GM23248 (cell line): ENCODE measurements around the gene NCL. TPM values are rescaled to one million over a fixed set of nuclear protein-coding genes. Genes with fewer than 3 reads are reported as not detected.

Experiments
- DNase-seq: peaks from one replicate; pipeline ENCODE4 v3.0.0-alpha.2; 2015
- H2AFZ ChIP-seq: fragments of 200-600 bp; sonication (generic); 2 replicates; pipeline ENCODE4 v1.6.1; 2016; ENCODE audit warnings: antibody characterized with exemption
- H3F3A ChIP-seq: fragments of 200-600 bp; sonication (generic); 2 replicates; pipeline ENCODE4 v1.6.1; 2016; ENCODE audit warnings: mild to moderate bottlenecking, antibody characterized with exemption, mixed run types; ENCODE audit not compliant: insufficient read depth
- H3K27ac ChIP-seq: fragments of 200-600 bp; sonication (generic); 2 replicates; pipeline ENCODE4 v1.5.1; 2016; ENCODE audit warnings: mild to moderate bottlenecking
- H3K27me3 ChIP-seq: fragments of 200-600 bp; sonication (generic); replicated peaks from 2 replicates; pipeline ENCODE4 v1.6.1; 2016; ENCODE audit warnings: mild to moderate bottlenecking; ENCODE audit not compliant: insufficient read depth
- H3K36me3 ChIP-seq: fragments of 200-600 bp; sonication (generic); 2 replicates; pipeline ENCODE4 v1.6.1; 2016; ENCODE audit warnings: low read depth, mild to moderate bottlenecking
- H3K4me1 ChIP-seq: fragments of 200-600 bp; sonication (generic); 2 replicates; pipeline ENCODE4 v1.6.1; 2016; ENCODE audit warnings: mild to moderate bottlenecking; ENCODE audit not compliant: insufficient read depth
- H3K4me2 ChIP-seq: fragments of 200-600 bp; sonication (generic); one replicate; pipeline ENCODE4 v1.6.1; 2016; ENCODE audit warnings: mild to moderate bottlenecking; ENCODE audit not compliant: unreplicated experiment
- H3K4me3 ChIP-seq: fragments of 200-600 bp; sonication (generic); 2 replicates; pipeline ENCODE4 v1.5.1; 2016; ENCODE audit warnings: mild to moderate bottlenecking
- H3K79me2 ChIP-seq: fragments of 200-600 bp; sonication (generic); 2 replicates; pipeline ENCODE4 v1.6.1; 2016; ENCODE audit warnings: mild to moderate bottlenecking; ENCODE audit not compliant: insufficient read depth
- H3K9ac ChIP-seq: fragments of 200-600 bp; sonication (generic); 2 replicates; pipeline ENCODE4 v1.6.1; 2016; ENCODE audit warnings: mild to moderate bottlenecking
- H3K9me2 ChIP-seq: fragments of 200-600 bp; sonication (generic); 2 replicates; pipeline ENCODE4 v1.6.1; 2016; ENCODE audit warnings: mixed run types, mild to moderate bottlenecking, moderate library complexity; ENCODE audit not compliant: insufficient read depth
- H3K9me3 ChIP-seq: fragments of 200-600 bp; sonication (generic); one replicate; pipeline ENCODE4 v1.6.1; 2017; ENCODE audit warnings: low read depth
- H4K20me1 ChIP-seq: fragments of 200-600 bp; sonication (generic); 2 replicates; pipeline ENCODE4 v1.6.0; 2016; ENCODE audit not compliant: insufficient read depth
- EZH2 ChIP-seq: fragments of 200-600 bp; sonication (generic); IDR thresholded peaks from 2 replicates; pipeline ENCODE4 v1.6.1; 2018; ENCODE audit warnings: antibody characterized with exemption, mild to moderate bottlenecking; ENCODE audit not compliant: insufficient read depth, poor library complexity, severe bottlenecking
- EZH2phosphoT487 ChIP-seq: fragments of 200-600 bp; sonication (generic); IDR thresholded peaks from 2 replicates; pipeline ENCODE4 v1.6.1; 2018; ENCODE audit warnings: antibody characterized with exemption, moderate library complexity, mild to moderate bottlenecking, low read depth; ENCODE audit not compliant: insufficient read depth
- WGBS, 2 experiments: methylation state at CpG; one replicate each; pipeline ENCODE4 v1.1.6; 2015 to 2017; ENCODE audit warnings: low lambda C conversion rate in 2 of 2, low coverage in 1 of 2; ENCODE audit errors: missing lambda C conversion rate in 2 of 2; 5-methylcytosine and 5-hydroxymethylcytosine counted together
- in situ Hi-C: fragments of 300-500 bp; cut with MboI; formaldehyde crosslinking; loops from 2 replicates; pipeline ENCODE4 v1.15.0; 2020
- polyA plus RNA-seq: library from polyadenylated mRNA; unstranded; fragments of >200 nt; fragmentation: Nextera tagmentation; extraction: Ambion mirVana; gene quantifications from 2 replicates; pipeline ENCODE4 v1.2.1, GENCODE V29; 2016
- total RNA-seq: library from RNA; depleted of rRNA; stranded (reverse); fragments of >200 nt; shearing (Covaris generic); gene quantifications from 2 replicates; pipeline ENCODE4 v1.2.3, GENCODE V29; 2014

The NCL gene
- total and polyA plus RNA-seq, 2 experiments from 2014 or later, result 147 to 412 TPM

DNA sequence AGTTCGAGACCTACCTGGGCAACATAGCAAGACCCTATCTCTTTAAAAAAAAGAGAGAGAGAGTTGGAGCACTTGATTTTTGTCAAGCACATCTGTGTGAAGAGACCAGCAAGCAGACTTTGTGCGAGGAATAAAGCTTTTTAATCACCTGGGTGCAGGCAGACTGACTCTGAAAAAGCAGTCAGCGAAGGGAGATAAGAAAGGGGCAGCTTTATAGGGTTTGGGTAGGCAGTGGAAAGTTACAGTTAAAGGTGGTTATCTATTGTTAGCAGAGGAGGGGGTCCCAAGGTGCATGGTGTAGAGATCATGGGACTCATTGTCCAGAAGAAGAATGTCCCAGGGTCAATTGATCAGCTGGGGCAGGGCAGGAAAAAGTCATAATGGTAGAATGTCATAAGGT lies 34.4 kb downstream of the NCL start:
- DNase-seq, result no peak
- H3K36me3 ChIP-seq, result no peaks in the 10 kb centered on the region
- H3K27ac ChIP-seq, result no peak overlapping the region
- no peaks in the 10 kb centered on the region for H3K9me2 ChIP-seq
- no peaks in the 10 kb centered on the region for H3K4me1 ChIP-seq
- H3K9me3 ChIP-seq, result no peaks in the 10 kb centered on the region
- WGBS, 2 experiments, result 39% methylated on average over 3 of the region's 3 CpGs
- H3F3A ChIP-seq, result no peaks in the 10 kb centered on the region
- no peaks in the 10 kb centered on the region for H3K27me3 ChIP-seq
- TF ChIP-seq EZH2 (no peak), EZH2phosphoT487 (no peak)
- in situ Hi-C loops, result no loop called here
- no peak overlapping the region for H3K4me3 ChIP-seq
- no peaks in the 10 kb centered on the region for H3K79me2 ChIP-seq
- H3K4me2 ChIP-seq, result no peak overlapping the region
- H3K9ac ChIP-seq, result no peak overlapping the region
- H2AFZ ChIP-seq, result no peak overlapping the region
- no peaks in the 10 kb centered on the region for H4K20me1 ChIP-seq

- Histone ChIP-seq H3K36me3 (no peaks in the 10 kb centered on the region), H3K4me2 (no peak overlapping the region), H4K20me1 (no peaks in the 10 kb centered on the region), H3K9ac (no peak overlapping the region), H3K4me3 (no peak overlapping the region), H3F3A (no peaks in the 10 kb centered on the region), H3K4me1 (no peaks in the 10 kb centered on the region), H3K27me3 (no peaks in the 10 kb centered on the region), H3K27ac (no peak overlapping the region), H3K9me3 (no peaks in the 10 kb centered on the region), H2AFZ (no peak overlapping the region), H3K79me2 (no peaks in the 10 kb centered on the region), H3K9me2 (no peaks in the 10 kb centered on the region)
- TF ChIP-seq EZH2phosphoT487, result no peak
- in situ Hi-C loops, result no loop called here
- no peak for DNase-seq
- WGBS, 2 experiments, result 33 to 38% methylated on average over 6 of the region's 6 CpGs
Measured at GRCh38 chr2:231429152-231429551, 35.1 kb downstream of the NCL start.

- Histone ChIP-seq H3K4me1 (no peaks in the 10 kb centered on the region), H3F3A (no peaks in the 10 kb centered on the region), H3K79me2 (no peaks in the 10 kb centered on the region), H3K9ac (no peak overlapping the region), H3K4me3 (no peak overlapping the region), H2AFZ (no peak overlapping the region), H3K9me2 (no peaks in the 10 kb centered on the region), H3K27ac (no peak overlapping the region), H3K27me3 (no peaks in the 10 kb centered on the region), H4K20me1 (no peaks in the 10 kb centered on the region), H3K9me3 (no peaks in the 10 kb centered on the region), H3K36me3 (no peaks in the 10 kb centered on the region), H3K4me2 (no peak overlapping the region)
- DNase-seq, result no peak
- 61 to 66% methylated on average over 3 of the region's 3 CpGs for WGBS, 2 experiments
- in situ Hi-C loops, result no loop called here
- TF ChIP-seq EZH2phosphoT487 (no peak), EZH2 (no peak)
Measured at GRCh38 chr2:231427116-231427515, 37.2 kb downstream of the NCL start.

DNA sequence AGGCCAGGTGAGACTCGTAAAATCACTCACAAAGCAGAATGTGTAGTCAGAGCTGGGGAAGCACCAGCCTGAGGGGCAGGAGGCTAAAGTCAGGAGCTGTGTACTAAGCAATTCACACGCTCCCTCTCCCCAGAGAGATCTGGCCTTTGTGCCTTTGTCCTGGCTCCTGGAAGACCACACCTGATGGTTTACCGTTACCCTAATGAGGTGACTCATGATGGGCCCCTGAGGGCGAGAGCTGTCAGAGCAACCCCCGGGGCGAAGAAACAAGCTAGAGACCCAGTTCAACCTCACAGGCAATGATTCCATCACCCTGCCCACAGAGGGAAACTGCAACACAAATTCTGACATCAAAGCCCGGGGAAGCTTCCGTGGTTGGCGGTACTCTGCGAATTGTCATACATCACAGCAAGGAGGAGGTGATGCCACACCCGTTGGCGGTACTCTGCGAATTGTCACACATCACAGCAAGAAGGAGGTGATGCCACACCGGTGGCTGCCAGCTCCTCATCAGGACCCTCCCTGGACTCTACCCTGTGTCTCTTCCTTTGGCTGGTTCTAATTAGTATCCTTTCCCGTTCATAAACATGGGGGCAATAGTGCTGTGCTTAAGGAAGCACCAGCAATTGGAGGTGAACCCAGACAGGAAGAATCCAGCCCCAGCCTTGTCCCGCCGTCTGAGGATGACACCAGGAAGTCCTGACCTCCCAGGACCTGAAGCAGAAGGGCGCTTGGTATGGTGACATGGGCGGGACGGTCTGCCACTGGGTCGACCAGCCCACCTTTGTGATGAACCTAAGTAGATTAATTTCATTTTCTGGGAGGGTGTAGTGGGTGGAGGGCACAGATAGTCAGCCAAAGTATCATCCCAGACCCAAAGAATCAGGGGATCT lies 38.2 kb downstream of the NCL start:
- Histone ChIP-seq H3K27ac (no peak overlapping the region), H3K79me2 (no peaks in the 10 kb centered on the region), H3K9me3 (no peaks in the 10 kb centered on the region), H3K36me3 (no peaks in the 10 kb centered on the region), H3K27me3 (no peaks in the 10 kb centered on the region), H3F3A (no peaks in the 10 kb centered on the region), H4K20me1 (no peaks in the 10 kb centered on the region), H3K9me2 (no peaks in the 10 kb centered on the region), H3K9ac (no peak overlapping the region), H3K4me3 (no peak overlapping the region), H2AFZ (no peak overlapping the region), H3K4me1 (no peaks in the 10 kb centered on the region), H3K4me2 (no peak overlapping the region)
- TF ChIP-seq EZH2 (no peak), EZH2phosphoT487 (no peak)
- 39 to 40% methylated on average over 21 of the region's 21 CpGs for WGBS, 2 experiments
- in situ Hi-C loops, result no loop called here
- no peak for DNase-seq
